Neural cell (in vitro differentiated cells): ENCODE measurements around the gene MPP3.

Experiments used
- CTCF ChIP-seq: fragments of 450-650 bp; IDR thresholded peaks from 2 replicates; pipeline ENCODE4 v1.5.1; 2014; ENCODE audit warnings: antibody characterized with exemption, mild to moderate bottlenecking, moderate library complexity; ENCODE audit not compliant: poor library complexity, severe bottlenecking
- EP300 ChIP-seq: fragments of 450-650 bp; conservative IDR thresholded peaks from 2 replicates; pipeline ENCODE4 v1.6.1; 2014; ENCODE audit warnings: antibody characterized with exemption, mild to moderate bottlenecking, moderate library complexity; ENCODE audit not compliant: poor library complexity, severe bottlenecking
- POLR2AphosphoS5 ChIP-seq: IDR thresholded peaks from 2 replicates; pipeline ENCODE4 v1.6.1; 2012

DNA sequence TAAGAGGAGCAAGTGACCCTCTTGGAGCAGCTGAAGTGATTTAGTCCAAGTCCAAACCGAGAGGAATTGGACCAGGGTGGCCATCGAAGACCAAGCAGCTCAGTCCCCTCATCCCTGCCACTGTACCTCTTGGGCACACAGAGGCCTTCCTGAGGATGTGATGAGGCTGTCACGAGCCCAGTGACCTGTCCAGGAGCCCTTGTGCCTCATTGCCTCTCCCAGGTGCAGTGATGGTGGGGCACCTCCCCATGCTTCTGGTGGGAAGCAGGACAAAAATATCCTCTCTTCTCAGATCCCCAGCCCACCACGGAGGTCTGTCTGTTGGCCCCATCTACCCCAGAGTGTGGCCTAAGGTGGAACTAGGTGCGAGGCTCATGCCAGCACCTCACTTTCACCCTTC, 11.3 kb upstream of the MPP3 start:
- TF ChIP-seq CTCF: no peak
- no peak for TF ChIP-seq EP300
- TF ChIP-seq POLR2AphosphoS5: no peak
